K562 (cell line): ENCODE measurements around the gene STAB1.

ENCODE experiments used
- ETV6 ChIP-seq, 3 experiments: fragments of 150-350 bp in 1 of 3; sonication (generic) in 1 of 3; formaldehyde crosslinking in 1 of 3; IDR thresholded peaks; 2 replicates each; pipeline versions ENCODE4 v1.6.1 to v1.8.0; 2014 to 2022; ENCODE audit warnings: borderline replicate concordance in 2 of 3, low read depth in 2 of 3, antibody characterized with exemption in 1 of 3, low read length in 1 of 3, mild to moderate bottlenecking in 1 of 3, missing genetic modification reagents in 1 of 3
- JUND ChIP-seq, 2 experiments: IDR thresholded peaks; 2 replicates in 1 of 2; 3 replicates in 1 of 2; pipeline ENCODE4 v1.6.1; 2011; ENCODE audit warnings: borderline replicate concordance in 2 of 2, low read depth in 2 of 2, low read length in 2 of 2, improper control_type of control experiment in 1 of 2, missing biosample characterization in 1 of 2, missing genetic modification characterization in 1 of 2, missing genetic modification reagents in 1 of 2
- KDM1A ChIP-seq, 2 experiments: fragments of 450-650 bp; IDR thresholded peaks; 2 replicates each; pipeline ENCODE4 v1.6.1; 2016; ENCODE audit warnings: mild to moderate bottlenecking in 2 of 2
- ZFP91 ChIP-seq: sonication (generic); formaldehyde crosslinking; IDR thresholded peaks from 2 replicates; pipeline ENCODE4 v1.8.0; 2022; ENCODE audit warnings: mild to moderate bottlenecking, missing genetic modification reagents

DNA sequence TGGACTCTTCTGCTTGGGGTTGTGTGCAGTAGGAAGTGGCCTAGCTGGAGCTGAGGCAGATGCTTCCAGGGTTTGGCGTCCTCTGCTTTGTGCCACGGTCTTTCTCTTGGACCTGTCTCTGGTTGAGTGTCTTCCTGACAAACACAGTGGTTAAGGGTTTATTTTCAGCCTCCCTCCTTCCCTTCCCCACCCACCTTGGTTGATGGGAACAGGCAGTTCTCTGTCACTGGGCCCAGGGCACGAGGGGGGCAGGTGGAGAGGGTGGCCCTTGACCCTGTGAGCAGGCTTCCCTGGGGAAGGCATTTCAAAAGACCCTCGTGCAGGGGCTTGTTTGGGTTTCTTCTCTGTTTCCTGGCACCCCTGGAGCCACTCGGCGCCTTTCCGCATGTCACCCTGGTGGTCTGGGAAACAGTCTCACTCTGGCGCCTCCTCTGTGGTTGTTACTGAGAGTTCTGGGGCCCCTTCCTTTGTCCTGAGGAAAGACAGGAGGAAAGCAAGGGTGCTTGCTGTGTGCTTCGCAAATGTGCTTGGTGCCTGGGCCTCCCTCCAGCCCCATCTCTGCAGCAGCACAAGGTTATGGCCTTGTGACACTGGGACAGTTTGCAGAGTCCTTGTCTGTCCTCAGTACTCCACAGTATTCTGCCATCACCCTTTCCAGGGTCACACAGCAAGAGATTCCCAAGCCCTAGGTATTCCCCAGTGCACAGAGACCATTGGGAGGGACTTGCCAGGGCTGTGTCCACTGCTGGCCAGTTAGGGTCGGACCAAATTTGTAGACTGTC, 10.3 kb upstream of the STAB1 start:
- no peak for TF ChIP-seq KDM1A (IDR thresholded peaks at IDR 0.05)
- TF ChIP-seq ZFP91 (CRISPR knock-in tag): no peak
- no peak for TF ChIP-seq JUND (IDR thresholded peaks at IDR 0.05; ENCODE audit: borderline replicate concordance, low read depth, low read length)
- TF ChIP-seq JUND (tag; IDR thresholded peaks at IDR 0.05; ENCODE audit: borderline replicate concordance, low read depth, low read length): no peak
- no peak for TF ChIP-seq ETV6 (IDR thresholded peaks at IDR 0.05; ENCODE audit: borderline replicate concordance in 1 of 2, low read depth in 2 of 2, low read length in 1 of 2)
- no peak for TF ChIP-seq ETV6 (CRISPR knock-in tag; IDR thresholded peaks at IDR 0.05; ENCODE audit: borderline replicate concordance)
